ENCODE data around the gene VPS37D.
"Not testable (repeated sequence)": the region's sequence is repeated elsewhere in the genome, so short reads cannot be mapped to it uniquely, and the experiment has no call there.

VPS37D gene

GRCh38 chr7:73646785-73647724 is 20.6 kb upstream of the VPS37D start:
- no peak for DNase-seq

GRCh38 chr7:73647725-73648592 is 19.7 kb upstream of the VPS37D start:
- DNase-seq = no peak

GRCh38 chr7:73648593-73649332 is 18.9 kb upstream of the VPS37D start:
- DNase-seq = no peak

GRCh38 chr7:73649576-73649975 is 18.1 kb upstream of the VPS37D start:
- DNase-seq = no peak

GRCh38 chr7:73650524-73650923 is 17.1 kb upstream of the VPS37D start:
- DNase-seq = no peak

GRCh38 chr7:73652541-73652949 is 15.1 kb upstream of the VPS37D start:
- no peak for DNase-seq

- not testable (repeated sequence) for DNase-seq
Observed at GRCh38 chr7:73655309-73655708, 12.3 kb upstream of the VPS37D start.

GRCh38 chr7:73659983-73660382 is 7.6 kb upstream of the VPS37D start:
- DNase-seq = no peak

GRCh38 chr7:73660594-73660993 is 7.0 kb upstream of the VPS37D start:
- DNase-seq = not testable (repeated sequence)

GRCh38 chr7:73663033-73663432 is 4.6 kb upstream of the VPS37D start:
- DNase-seq = no peak

- no peak for DNase-seq
Observed at GRCh38 chr7:73668103-73668885, 663 bp downstream of the VPS37D start.

- no peak for DNase-seq
Observed at GRCh38 chr7:73668886-73669230, 1.2 kb downstream of the VPS37D start.

- DNase-seq = no peak
Observed at GRCh38 chr7:73669288-73669701, 1.7 kb downstream of the VPS37D start.

- no peak for DNase-seq
Observed at GRCh38 chr7:73669858-73670385, 2.3 kb downstream of the VPS37D start.

- no peak for DNase-seq
Observed at GRCh38 chr7:73671322-73671661, 3.7 kb downstream of the VPS37D start.

- DNase-seq = no peak
Observed at GRCh38 chr7:73671857-73672445, 4.3 kb downstream of the VPS37D start.

GRCh38 chr7:73674468-73675124 is 7.0 kb downstream of the VPS37D start:
- DNase-seq = no peak

GRCh38 chr7:73676062-73676461 is 8.4 kb downstream of the VPS37D start:
- DNase-seq = not testable (repeated sequence)

GRCh38 chr7:73678862-73679261 is 11.2 kb downstream of the VPS37D start:
- no peak for DNase-seq

GRCh38 chr7:73679709-73680108 is 12.1 kb downstream of the VPS37D start:
- DNase-seq = no peak

GRCh38 chr7:73680501-73680900 is 12.9 kb downstream of the VPS37D start:
- no peak for DNase-seq

Measured in GOT3 (cell line).